ENCODE measurements around the gene SPDYE3. TPM values are rescaled to one million over a fixed set of nuclear protein-coding genes. Genes with fewer than 3 reads are reported as not detected.
A peak's percentile ranks its signal among the peaks of the same experiment; 100 is the strongest.

SPDYE3 gene
- total and polyA plus RNA-seq, 2 of the 13 experiments (the other 11 are each of a cell fraction or from before 2014, with no cell fraction given): not detected

GRCh38 chr7:100335566-100336466 lies 28.3 kb downstream of the SPDYE3 start (continued):
- TF ChIP-seq FOXO1 (CRISPR knock-in tag; IDR thresholded peaks at IDR 0.05) (peak; percentile 39; the same call in 1 of the 2 replicates), ELF1 (CRISPR knock-in tag; IDR thresholded peaks at IDR 0.05) (peak; percentile 83), HOXA5 (CRISPR knock-in tag; IDR thresholded peaks at IDR 0.05) (peak; percentile 77; the same call in 1 of the 2 replicates), HOMEZ (CRISPR knock-in tag; IDR thresholded peaks at IDR 0.05; ENCODE audit: low read depth) (peak; percentile 67; the same call in 1 of the 2 replicates), MAF1 (CRISPR knock-in tag; IDR thresholded peaks at IDR 0.05; ENCODE audit: borderline replicate concordance) (peak; percentile 28; the same call in 1 of the 2 replicates), REST (IDR thresholded peaks at IDR 0.05; ENCODE audit: borderline replicate concordance in 1 of 2, low read depth in 1 of 2, low read length in 2 of 2) (peak in 1 of 2 experiments; percentile 2; a peak in 1 of 4 replicates), CREB3 (CRISPR knock-in tag; IDR thresholded peaks at IDR 0.05) (0 out of 2 replicates have a peak, but pooled peaks have one; percentile 16), ZMYM3 (CRISPR knock-in tag; IDR thresholded peaks at IDR 0.05) (peak; percentile 39; the same call in 1 of the 2 replicates), MYPOP (CRISPR knock-in tag; IDR thresholded peaks at IDR 0.05) (peak; percentile 72; the same call in 1 of the 2 replicates), AKAP8 (CRISPR knock-in tag; IDR thresholded peaks at IDR 0.05) (0 out of 2 replicates have a peak, but pooled peaks have one; percentile 41), MYC (CRISPR knock-in tag; IDR thresholded peaks at IDR 0.05; ENCODE audit: borderline replicate concordance) (peak; percentile 85), ARID4A (CRISPR knock-in tag; IDR thresholded peaks at IDR 0.05; ENCODE audit: borderline replicate concordance) (peak; percentile 91), CAMTA2 (CRISPR knock-in tag; IDR thresholded peaks at IDR 0.05; ENCODE audit: borderline replicate concordance) (0 out of 2 replicates have a peak, but pooled peaks have one; percentile 39), ZNF124 (CRISPR knock-in tag; IDR thresholded peaks at IDR 0.05) (peak; percentile 36; the same call in 1 of the 2 replicates), ZNF891 (CRISPR knock-in tag; IDR thresholded peaks at IDR 0.05) (0 out of 2 replicates have a peak, but pooled peaks have one; percentile 54)

Data from HepG2 (cell line).